SIG-M5 treated with dmso at 0.1 percent for 504 hours (cell line): ENCODE measurements around the gene C1RL.

Experiments used
- DNase-seq: peaks from one replicate; lab custom pipeline; 2025; ENCODE audit not compliant: unreplicated experiment; lab: John Stamatoyannopoulos, UW

C1RL gene

DNA sequence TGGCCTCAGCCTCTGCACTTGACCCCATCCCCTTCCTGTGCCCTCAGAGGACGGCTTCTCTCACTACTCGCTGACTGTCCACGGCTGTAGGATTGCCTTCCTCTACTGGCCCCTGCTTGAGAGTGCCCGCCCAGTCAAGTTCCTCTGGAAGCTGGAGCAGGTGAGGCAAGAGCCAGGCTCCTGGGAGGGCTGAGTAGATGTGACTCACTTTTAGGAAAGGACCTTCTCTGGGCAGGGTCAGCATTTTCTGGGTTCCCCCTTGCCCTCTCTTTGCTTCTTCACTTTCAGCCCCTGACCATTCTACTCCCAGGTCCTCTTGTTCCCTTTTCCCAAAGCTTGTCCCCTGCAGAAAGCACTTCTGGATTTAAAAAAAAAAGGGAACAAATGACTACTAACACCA, 28.9 kb upstream of the C1RL start:
- DNase-seq, result no peak

GRCh38 chr12:7136676-7137075, 27.7 kb upstream of the C1RL start:
- no peak for DNase-seq

GRCh38 chr12:7136071-7136470, 27.1 kb upstream of the C1RL start:
- no peak for DNase-seq

DNA sequence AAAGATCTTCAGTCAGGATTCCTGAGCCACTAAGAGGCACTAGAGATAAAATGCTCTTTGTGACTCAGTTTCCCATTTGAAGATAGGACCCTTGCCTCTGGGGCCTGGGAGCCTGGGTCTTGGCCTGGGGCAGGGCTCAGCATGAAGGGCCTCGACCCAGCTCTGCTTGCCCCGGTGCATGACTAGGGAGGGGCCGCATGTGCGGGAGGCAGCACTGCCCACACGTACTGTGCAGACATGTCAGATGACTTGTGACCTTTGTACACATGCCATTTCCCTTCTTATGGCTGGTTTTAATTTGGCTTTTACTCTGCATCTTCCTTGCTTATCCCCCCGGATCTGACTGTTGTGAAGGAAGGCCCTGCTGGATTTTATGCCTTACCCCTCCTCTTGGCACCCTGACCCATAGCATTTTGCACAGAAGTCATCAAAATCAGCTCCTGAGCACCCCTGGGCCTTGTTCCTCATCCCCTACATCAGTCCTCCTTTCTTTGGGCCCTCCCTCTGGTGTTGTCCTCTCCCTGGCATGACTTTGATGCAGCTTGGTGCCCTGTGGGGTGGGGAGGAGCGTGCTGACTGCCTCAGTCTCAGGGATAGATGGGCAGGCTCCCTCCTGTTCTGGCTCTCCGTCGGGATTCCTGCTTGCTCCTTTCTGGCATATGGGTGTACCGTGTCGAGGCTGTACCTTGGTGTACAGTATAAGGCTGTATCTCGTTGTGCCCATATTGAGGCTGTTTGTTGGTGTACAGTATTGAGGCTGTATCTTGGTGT, 25.6 kb upstream of the C1RL start:
- DNase-seq, result no peak

DNA sequence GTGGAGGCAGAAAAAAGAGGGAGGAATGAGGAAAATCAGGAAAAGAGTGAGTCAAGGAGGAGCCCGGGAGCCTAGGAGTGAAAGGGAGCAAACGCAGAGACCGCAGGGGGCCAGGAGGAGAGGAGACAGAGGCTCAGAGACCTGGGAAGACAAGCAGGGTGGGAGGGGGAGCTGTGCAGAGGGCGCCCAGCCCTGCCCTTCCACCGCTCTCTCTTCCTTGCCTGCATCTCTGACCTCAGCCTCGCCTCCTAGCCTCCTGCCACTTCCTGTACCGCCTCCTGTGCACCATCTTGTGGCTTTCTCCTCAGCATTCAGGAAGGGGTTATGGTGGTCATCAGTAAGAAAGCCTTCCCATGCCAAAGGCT, 22.5 kb upstream of the C1RL start:
- peak; percentile 14 for DNase-seq

GRCh38 chr12:7130701-7131501, 21.9 kb upstream of the C1RL start:
- DNase-seq, result no peak

GRCh38 chr12:7129872-7130691, 21.1 kb upstream of the C1RL start, which contains the start of gene CLSTN3:
Gene CLSTN3 (plus strand): TSS chr12:7130371. CDS start chr12:7130649, 278 bp downstream.
- DNase-seq, result peak; percentile 27

DNA sequence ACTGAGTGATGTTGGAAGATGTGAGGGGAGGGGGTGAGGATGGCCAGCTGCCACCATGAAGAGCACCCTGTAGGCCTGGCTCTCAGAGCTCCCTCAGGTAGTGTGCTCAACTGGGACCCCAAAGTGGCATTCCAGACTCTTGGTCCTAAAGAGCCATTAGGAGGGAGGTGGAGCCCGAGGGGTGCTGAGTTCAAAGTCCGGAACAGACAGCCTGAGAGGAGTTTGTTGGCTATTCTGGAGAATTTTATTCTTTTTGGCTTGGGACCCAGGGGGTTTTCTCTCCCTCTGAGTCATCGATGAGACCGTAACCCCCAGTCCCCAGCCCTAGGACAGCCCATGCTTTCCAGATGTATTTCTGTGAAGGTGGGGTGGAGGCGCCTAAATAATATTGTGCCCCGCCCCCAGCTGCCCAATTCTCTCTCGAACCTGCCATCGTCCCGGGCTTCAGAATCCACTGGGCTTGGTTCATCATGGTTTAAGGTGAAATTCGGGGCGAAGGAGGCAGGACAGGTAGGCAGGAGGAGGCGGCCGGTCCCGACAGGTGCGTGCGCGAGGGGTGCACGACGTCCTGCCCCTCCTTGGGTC, 20.4 kb upstream of the C1RL start:
- no peak for DNase-seq

- no peak for DNase-seq
Observed at GRCh38 chr12:7128681-7129286, 19.8 kb upstream of the C1RL start, which contains the start of gene RBP5. Gene RBP5 (minus strand): TSS chr12:7128889. CDS start chr12:7128775, 114 bp downstream.

- DNase-seq, result no peak
Observed at GRCh38 chr12:7127916-7128626, 19.1 kb upstream of the C1RL start.

DNA sequence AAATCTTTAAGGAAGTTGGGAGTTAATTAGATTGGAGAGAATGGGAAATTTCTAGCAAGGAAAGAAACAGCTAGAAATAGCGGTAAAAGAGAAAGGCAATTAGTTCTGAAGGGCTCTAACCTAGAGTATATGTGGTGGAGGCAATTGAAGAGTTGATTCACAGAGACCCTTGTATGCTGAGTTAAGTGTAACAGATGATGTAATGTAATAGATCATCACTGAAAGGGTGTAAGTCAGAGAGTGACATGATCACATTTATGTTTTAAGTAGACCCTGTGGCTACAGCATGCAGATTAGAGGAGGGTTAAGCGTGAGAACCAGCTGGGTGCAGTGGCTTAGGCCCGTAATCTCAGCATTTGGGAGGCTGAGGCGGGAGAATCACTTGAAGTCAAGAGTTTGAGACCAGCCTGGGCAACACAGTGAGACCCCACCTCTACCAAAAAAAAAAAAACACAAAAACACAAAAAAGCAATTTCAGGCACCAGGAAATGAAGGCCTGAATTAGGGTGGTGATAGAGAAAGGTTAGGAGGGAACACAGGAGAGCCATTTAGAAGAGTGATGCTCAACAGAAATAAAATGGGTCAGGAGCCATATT, 16.7 kb upstream of the C1RL start:
- no peak for DNase-seq

- DNase-seq, result no peak
Observed at GRCh38 chr12:7123806-7124522, 14.9 kb upstream of the C1RL start.

GRCh38 chr12:7122811-7123769, 14.1 kb upstream of the C1RL start:
- DNase-seq, result no peak

GRCh38 chr12:7121324-7121723, 12.3 kb upstream of the C1RL start:
- DNase-seq, result no peak

GRCh38 chr12:7120166-7120565, 11.2 kb upstream of the C1RL start:
- DNase-seq, result no peak

GRCh38 chr12:7118881-7119280, 9.9 kb upstream of the C1RL start:
- peak; percentile 11 for DNase-seq

- no peak for DNase-seq
Observed at GRCh38 chr12:7117670-7118069, 8.7 kb upstream of the C1RL start.

GRCh38 chr12:7116916-7117315, 7.9 kb upstream of the C1RL start:
- DNase-seq, result no peak
